ENCODE results near the gene PEX5L. TPM values are rescaled to one million over a fixed set of nuclear protein-coding genes. Genes with fewer than 3 reads are reported as not detected.

Gene PEX5L, protein sequence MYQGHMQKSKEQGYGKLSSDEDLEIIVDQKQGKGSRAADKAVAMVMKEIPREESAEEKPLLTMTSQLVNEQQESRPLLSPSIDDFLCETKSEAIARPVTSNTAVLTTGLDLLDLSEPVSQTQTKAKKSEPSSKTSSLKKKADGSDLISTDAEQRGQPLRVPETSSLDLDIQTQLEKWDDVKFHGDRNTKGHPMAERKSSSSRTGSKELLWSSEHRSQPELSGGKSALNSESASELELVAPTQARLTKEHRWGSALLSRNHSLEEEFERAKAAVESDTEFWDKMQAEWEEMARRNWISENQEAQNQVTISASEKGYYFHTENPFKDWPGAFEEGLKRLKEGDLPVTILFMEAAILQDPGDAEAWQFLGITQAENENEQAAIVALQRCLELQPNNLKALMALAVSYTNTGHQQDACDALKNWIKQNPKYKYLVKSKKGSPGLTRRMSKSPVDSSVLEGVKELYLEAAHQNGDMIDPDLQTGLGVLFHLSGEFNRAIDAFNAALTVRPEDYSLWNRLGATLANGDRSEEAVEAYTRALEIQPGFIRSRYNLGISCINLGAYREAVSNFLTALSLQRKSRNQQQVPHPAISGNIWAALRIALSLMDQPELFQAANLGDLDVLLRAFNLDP
- 1.0 and 1.9 TPM in 2 replicates for total RNA-seq
- long read RNA-seq, partial matches to known transcripts: 0 of 1 reads
- long read RNA-seq, other reads (novel, unspliced or antisense): 0 of 1 reads

GRCh38 chr3:180036671-180037455, at the start of gene PEX5L:
TSS of gene PEX5L (minus strand) at chr3:180036937. CDS start at chr3:180036599, 338 bp downstream.
- H3K4me1 Mint-ChIP-seq (ENCODE audit: low read depth): peaks cover 7% of the 10 kb centered on the region
- peak within 1 kb of the TSS; percentile 74 for H3K4me3 Mint-ChIP-seq (ENCODE audit: low read depth)
- peaks cover 75% of the 10 kb centered on the region for H3K27me3 Mint-ChIP-seq
- no peaks in the 10 kb centered on the region for H3K9me3 Mint-ChIP-seq (ENCODE audit: low read depth)
- peak within 1 kb of the TSS; percentile 75 for H3K27ac Mint-ChIP-seq
- DNase-seq (ENCODE audit: low spot score, unreplicated experiment): peak; percentile 83
- no peaks in the 10 kb centered on the region for H3K36me3 Mint-ChIP-seq (ENCODE audit: insufficient read depth)
- TF ChIP-seq, protein P1, sequence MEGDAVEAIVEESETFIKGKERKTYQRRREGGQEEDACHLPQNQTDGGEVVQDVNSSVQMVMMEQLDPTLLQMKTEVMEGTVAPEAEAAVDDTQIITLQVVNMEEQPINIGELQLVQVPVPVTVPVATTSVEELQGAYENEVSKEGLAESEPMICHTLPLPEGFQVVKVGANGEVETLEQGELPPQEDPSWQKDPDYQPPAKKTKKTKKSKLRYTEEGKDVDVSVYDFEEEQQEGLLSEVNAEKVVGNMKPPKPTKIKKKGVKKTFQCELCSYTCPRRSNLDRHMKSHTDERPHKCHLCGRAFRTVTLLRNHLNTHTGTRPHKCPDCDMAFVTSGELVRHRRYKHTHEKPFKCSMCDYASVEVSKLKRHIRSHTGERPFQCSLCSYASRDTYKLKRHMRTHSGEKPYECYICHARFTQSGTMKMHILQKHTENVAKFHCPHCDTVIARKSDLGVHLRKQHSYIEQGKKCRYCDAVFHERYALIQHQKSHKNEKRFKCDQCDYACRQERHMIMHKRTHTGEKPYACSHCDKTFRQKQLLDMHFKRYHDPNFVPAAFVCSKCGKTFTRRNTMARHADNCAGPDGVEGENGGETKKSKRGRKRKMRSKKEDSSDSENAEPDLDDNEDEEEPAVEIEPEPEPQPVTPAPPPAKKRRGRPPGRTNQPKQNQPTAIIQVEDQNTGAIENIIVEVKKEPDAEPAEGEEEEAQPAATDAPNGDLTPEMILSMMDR (IDR thresholded peaks at IDR 0.05; ENCODE audit: unreplicated experiment): no peak

GRCh38 chr3:180085122-180085710, 48.5 kb upstream of the PEX5L start:
- H3K27ac Mint-ChIP-seq: no peak overlapping the region
- TF ChIP-seq, protein P1 (IDR thresholded peaks at IDR 0.05; ENCODE audit: unreplicated experiment): no peak
- no peak overlapping the region for H3K4me3 Mint-ChIP-seq (ENCODE audit: low read depth)
- no peak for DNase-seq (ENCODE audit: low spot score, unreplicated experiment)
- H3K27me3 Mint-ChIP-seq: no peaks in the 10 kb centered on the region
- no peaks in the 10 kb centered on the region for H3K36me3 Mint-ChIP-seq (ENCODE audit: insufficient read depth)
- H3K9me3 Mint-ChIP-seq (ENCODE audit: low read depth): peaks cover 4% of the 10 kb centered on the region
- no peaks in the 10 kb centered on the region for H3K4me1 Mint-ChIP-seq (ENCODE audit: low read depth)

- no peaks in the 10 kb centered on the region for H3K36me3 Mint-ChIP-seq (ENCODE audit: insufficient read depth)
- no peak overlapping the region for H3K27ac Mint-ChIP-seq
- no peaks in the 10 kb centered on the region for H3K9me3 Mint-ChIP-seq (ENCODE audit: low read depth)
- TF ChIP-seq, protein P1 (IDR thresholded peaks at IDR 0.05; ENCODE audit: unreplicated experiment): no peak
- H3K4me3 Mint-ChIP-seq (ENCODE audit: low read depth): no peak overlapping the region
- H3K4me1 Mint-ChIP-seq (ENCODE audit: low read depth): no peaks in the 10 kb centered on the region
- H3K27me3 Mint-ChIP-seq: no peaks in the 10 kb centered on the region
- no peak for DNase-seq (ENCODE audit: low spot score, unreplicated experiment)
Observed at GRCh38 chr3:180082699-180083098, 46.0 kb upstream of the PEX5L start.

- Mint-ChIP-seq H3K4me1 (ENCODE audit: low read depth) (no peaks in the 10 kb centered on the region), H3K9me3 (ENCODE audit: low read depth) (no peaks in the 10 kb centered on the region), H3K27me3 (no peaks in the 10 kb centered on the region), H3K36me3 (ENCODE audit: insufficient read depth) (no peaks in the 10 kb centered on the region), H3K4me3 (ENCODE audit: low read depth) (no peak overlapping the region), H3K27ac (no peak overlapping the region)
- DNase-seq (ENCODE audit: low spot score, unreplicated experiment): no peak
- TF ChIP-seq, protein P1 (IDR thresholded peaks at IDR 0.05; ENCODE audit: unreplicated experiment): no peak
Observed at GRCh38 chr3:180078592-180078991, 41.9 kb upstream of the PEX5L start.

- H3K27me3 Mint-ChIP-seq: no peaks in the 10 kb centered on the region
- peaks cover under 1% of the 10 kb centered on the region for H3K4me1 Mint-ChIP-seq (ENCODE audit: low read depth)
- no peak overlapping the region for H3K27ac Mint-ChIP-seq
- DNase-seq (ENCODE audit: low spot score, unreplicated experiment): no peak
- no peaks in the 10 kb centered on the region for H3K36me3 Mint-ChIP-seq (ENCODE audit: insufficient read depth)
- TF ChIP-seq, protein P1 (IDR thresholded peaks at IDR 0.05; ENCODE audit: unreplicated experiment): no peak
- no peaks in the 10 kb centered on the region for H3K9me3 Mint-ChIP-seq (ENCODE audit: low read depth)
- H3K4me3 Mint-ChIP-seq (ENCODE audit: low read depth): no peak overlapping the region
Observed at GRCh38 chr3:180073561-180073960, 36.8 kb upstream of the PEX5L start.

All from progenitor cell of endocrine pancreas (in vitro differentiated cells).